BLaER1 (cell line): ENCODE measurements around the gene MB.

Source experiments
- H3K27ac ChIP-seq: shearing (Covaris generic); formaldehyde crosslinking; 2 replicates; pipeline ENCODE4 v1.8.1; 2022
- H3K27me3 ChIP-seq: shearing (Covaris generic); formaldehyde crosslinking; 2 replicates; pipeline ENCODE4 v1.8.1; 2022
- H3K36me3 ChIP-seq: shearing (Covaris generic); formaldehyde crosslinking; 2 replicates; pipeline ENCODE4 v1.8.1; 2022
- H3K4me1 ChIP-seq: shearing (Covaris generic); formaldehyde crosslinking; 2 replicates; pipeline ENCODE4 v1.8.1; 2022
- H3K4me2 ChIP-seq: shearing (Covaris generic); formaldehyde crosslinking; 2 replicates; pipeline ENCODE4 v1.8.1; 2022
- H3K4me3 ChIP-seq: shearing (Covaris generic); formaldehyde crosslinking; 2 replicates; pipeline ENCODE4 v1.8.1; 2022
- H3K9ac ChIP-seq: shearing (Covaris generic); formaldehyde crosslinking; 2 replicates; pipeline ENCODE4 v1.8.1; 2022
- H3K9me3 ChIP-seq: shearing (Covaris generic); formaldehyde crosslinking; 2 replicates; pipeline ENCODE4 v1.8.1; 2022
- H4K20me1 ChIP-seq: shearing (Covaris generic); formaldehyde crosslinking; 2 replicates; pipeline ENCODE4 v1.8.1; 2022
- Cebpa-rat ChIP-seq: shearing (Covaris generic); IDR thresholded peaks from 2 replicates; pipeline ENCODE4 v1.8.1; 2022

The MB gene

GRCh38 chr22:35581023-35581413 is 36.1 kb downstream of the MB start:
- Histone ChIP-seq H3K36me3 (no peaks in the 10 kb centered on the region), H3K27ac (no peak overlapping the region), H3K27me3 (no peaks in the 10 kb centered on the region), H3K4me3 (no peak overlapping the region), H3K4me2 (no peak overlapping the region), H4K20me1 (no peaks in the 10 kb centered on the region), H3K4me1 (peaks cover 30% of the 10 kb centered on the region), H3K9ac (no peak overlapping the region), H3K9me3 (no peaks in the 10 kb centered on the region)
- TF ChIP-seq Cebpa-rat = no peak

- no peaks in the 10 kb centered on the region for H3K9me3 ChIP-seq
- no peaks in the 10 kb centered on the region for H3K27me3 ChIP-seq
- H3K4me2 ChIP-seq = 0 out of 2 replicates have a peak overlapping the region, but pooled peaks have one; percentile 7
- H4K20me1 ChIP-seq = no peaks in the 10 kb centered on the region
- no peaks in the 10 kb centered on the region for H3K36me3 ChIP-seq
- peaks cover 32% of the 10 kb centered on the region for H3K4me1 ChIP-seq
- H3K27ac ChIP-seq = no peak overlapping the region
- no peak overlapping the region for H3K9ac ChIP-seq
- no peak overlapping the region for H3K4me3 ChIP-seq
- no peak for TF ChIP-seq Cebpa-rat
These were observed 36.6 kb downstream of the MB start for GRCh38 chr22:35580351-35581022.

- Histone ChIP-seq H3K4me2 (peak overlapping the region; percentile 26; the same call in 1 of the 2 replicates), H3K9ac (no peak overlapping the region), H3K36me3 (no peaks in the 10 kb centered on the region), H3K27ac (no peak overlapping the region), H3K9me3 (no peaks in the 10 kb centered on the region), H4K20me1 (no peaks in the 10 kb centered on the region), H3K27me3 (no peaks in the 10 kb centered on the region), H3K4me3 (no peak overlapping the region), H3K4me1 (peaks cover 43% of the 10 kb centered on the region)
- TF ChIP-seq Cebpa-rat = no peak
These were observed 38.1 kb downstream of the MB start for GRCh38 chr22:35578836-35579575.

GRCh38 chr22:35577799-35578659 is 39.1 kb downstream of the MB start:
- H3K4me1 ChIP-seq = peaks cover 44% of the 10 kb centered on the region
- no peaks in the 10 kb centered on the region for H3K27me3 ChIP-seq
- no peak overlapping the region for H3K27ac ChIP-seq
- H3K4me2 ChIP-seq = peak overlapping the region; percentile 26; the same call in 1 of the 2 replicates
- no peak overlapping the region for H3K4me3 ChIP-seq
- H3K36me3 ChIP-seq = no peaks in the 10 kb centered on the region
- no peak for TF ChIP-seq Cebpa-rat
- no peaks in the 10 kb centered on the region for H4K20me1 ChIP-seq
- no peak overlapping the region for H3K9ac ChIP-seq
- no peaks in the 10 kb centered on the region for H3K9me3 ChIP-seq

- Histone ChIP-seq H3K36me3 (no peaks in the 10 kb centered on the region), H3K27me3 (no peaks in the 10 kb centered on the region), H3K4me3 (no peak overlapping the region), H3K9me3 (no peaks in the 10 kb centered on the region), H3K4me2 (no peak overlapping the region), H3K4me1 (peaks cover 39% of the 10 kb centered on the region), H3K9ac (no peak overlapping the region), H4K20me1 (no peaks in the 10 kb centered on the region), H3K27ac (0 out of 2 replicates have a peak overlapping the region, but pooled peaks have one; percentile 14)
- no peak for TF ChIP-seq Cebpa-rat
These were observed 40.5 kb downstream of the MB start for GRCh38 chr22:35576671-35577070.

GRCh38 chr22:35575116-35575748 is 41.9 kb downstream of the MB start:
- no peaks in the 10 kb centered on the region for H3K9me3 ChIP-seq
- peaks cover 35% of the 10 kb centered on the region for H3K4me1 ChIP-seq
- no peaks in the 10 kb centered on the region for H3K27me3 ChIP-seq
- H3K4me2 ChIP-seq = peak overlapping the region; percentile 56
- TF ChIP-seq Cebpa-rat = no peak
- H3K36me3 ChIP-seq = no peaks in the 10 kb centered on the region
- no peaks in the 10 kb centered on the region for H4K20me1 ChIP-seq
- H3K9ac ChIP-seq = no peak overlapping the region
- H3K27ac ChIP-seq = peak overlapping the region; percentile 28; the same call in 1 of the 2 replicates
- H3K4me3 ChIP-seq = no peak overlapping the region

- H3K36me3 ChIP-seq = no peaks in the 10 kb centered on the region
- H3K4me1 ChIP-seq = peaks cover 27% of the 10 kb centered on the region
- no peaks in the 10 kb centered on the region for H4K20me1 ChIP-seq
- no peaks in the 10 kb centered on the region for H3K27me3 ChIP-seq
- H3K9ac ChIP-seq = no peak overlapping the region
- no peak overlapping the region for H3K4me3 ChIP-seq
- H3K9me3 ChIP-seq = no peaks in the 10 kb centered on the region
- no peak overlapping the region for H3K27ac ChIP-seq
- TF ChIP-seq Cebpa-rat = no peak
- no peak overlapping the region for H3K4me2 ChIP-seq
These were observed 44.6 kb downstream of the MB start for GRCh38 chr22:35572556-35572955.

- H3K36me3 ChIP-seq = no peaks in the 10 kb centered on the region
- H3K9ac ChIP-seq = no peak overlapping the region
- peaks cover 39% of the 10 kb centered on the region for H3K4me1 ChIP-seq
- TF ChIP-seq Cebpa-rat = no peak
- H3K27ac ChIP-seq = no peak overlapping the region
- no peak overlapping the region for H3K4me3 ChIP-seq
- no peaks in the 10 kb centered on the region for H3K9me3 ChIP-seq
- H4K20me1 ChIP-seq = no peaks in the 10 kb centered on the region
- no peaks in the 10 kb centered on the region for H3K27me3 ChIP-seq
- H3K4me2 ChIP-seq = no peak overlapping the region
These were observed 46.4 kb downstream of the MB start for GRCh38 chr22:35570686-35571194.

GRCh38 chr22:35569916-35570315 is 47.2 kb downstream of the MB start:
- H3K4me1 ChIP-seq = peaks cover 39% of the 10 kb centered on the region
- H3K36me3 ChIP-seq = no peaks in the 10 kb centered on the region
- H3K9me3 ChIP-seq = no peaks in the 10 kb centered on the region
- no peak overlapping the region for H3K9ac ChIP-seq
- no peaks in the 10 kb centered on the region for H3K27me3 ChIP-seq
- H3K4me2 ChIP-seq = no peak overlapping the region
- no peak overlapping the region for H3K4me3 ChIP-seq
- no peaks in the 10 kb centered on the region for H4K20me1 ChIP-seq
- no peak for TF ChIP-seq Cebpa-rat
- H3K27ac ChIP-seq = no peak overlapping the region
